Urinary bladder (tissue), 4 donors: ENCODE results near the gene KLHL4. TPM values are rescaled to one million over a fixed set of nuclear protein-coding genes. Genes with fewer than 3 reads are reported as not detected.
A peak's percentile ranks its signal among the peaks of the same experiment; 100 is the strongest.
"Not testable (repeated sequence)": the region's sequence is repeated elsewhere in the genome, so short reads cannot be mapped to it uniquely, and the experiment has no call there.

Experiments
- DNase-seq: peaks from one replicate; pipeline ENCODE4 v3.0.0-alpha.2; 2015; ENCODE audit errors: extremely low spot score
- H3K27ac ChIP-seq: one replicate; pipeline ENCODE4 v1.5.1; 2013; ENCODE audit warnings: low read depth, mild to moderate bottlenecking, moderate library complexity
- H3K36me3 ChIP-seq: one replicate; pipeline ENCODE4 v1.6.1; 2013; ENCODE audit warnings: mild to moderate bottlenecking, moderate library complexity; ENCODE audit not compliant: insufficient read depth
- H3K4me1 ChIP-seq: one replicate; pipeline ENCODE4 v1.6.1; 2013; ENCODE audit warnings: mild to moderate bottlenecking, moderate library complexity; ENCODE audit not compliant: insufficient read depth
- H3K4me3 ChIP-seq: one replicate; pipeline ENCODE4 v1.5.1; 2013; ENCODE audit warnings: low read depth, low read length
- WGBS: extraction: QIAGEN DNeasy Blood & Tissue Kit; methylation state at CpG from one replicate; pipeline ENCODE4 v1.1.7; 2013; 5-methylcytosine and 5-hydroxymethylcytosine counted together
- polyA plus RNA-seq: library from polyadenylated mRNA; stranded (reverse); fragments of 200-250 nt; gene quantifications from one replicate; pipeline ENCODE4 v1.2.3, GENCODE V29; 2013
- total RNA-seq: library from RNA; depleted of rRNA; stranded (reverse); fragments of >200 nt; gene quantifications from one replicate; pipeline ENCODE4 v1.2.3, GENCODE V29; 2014
- donor health status: healthy with polysubstance abuse.
- donor health status: healthy.

Gene KLHL4
- total and polyA plus RNA-seq, 2 donors = 1.1 to 23.8 TPM

- 100% methylated on average over 2 of the region's 2 CpGs for WGBS
- DNase-seq = no peak
- H3K4me1 ChIP-seq = no peaks in the 10 kb centered on the region
- no peak overlapping the region for H3K4me3 ChIP-seq
- H3K27ac ChIP-seq = no peak overlapping the region
- H3K36me3 ChIP-seq = no peaks in the 10 kb centered on the region
Observed at GRCh38 chrX:87580862-87581261, 63.3 kb downstream of the KLHL4 start.

GRCh38 chrX:87582453-87582852, 64.9 kb downstream of the KLHL4 start:
- no peaks in the 10 kb centered on the region for H3K36me3 ChIP-seq
- H3K27ac ChIP-seq = no peak overlapping the region
- no peak overlapping the region for H3K4me3 ChIP-seq
- WGBS = 96% methylated on average over 6 of the region's 6 CpGs
- no peak for DNase-seq
- no peaks in the 10 kb centered on the region for H3K4me1 ChIP-seq

- no peaks in the 10 kb centered on the region for H3K36me3 ChIP-seq
- DNase-seq = no peak
- 90% methylated on average over 1 of the region's 1 CpG for WGBS
- no peak overlapping the region for H3K27ac ChIP-seq
- no peaks in the 10 kb centered on the region for H3K4me1 ChIP-seq
- no peak overlapping the region for H3K4me3 ChIP-seq
Observed at GRCh38 chrX:87583679-87584078, 66.1 kb downstream of the KLHL4 start.

GRCh38 chrX:87616371-87616770, 98.8 kb downstream of the KLHL4 start:
- 18% methylated on average over 2 of the region's 2 CpGs for WGBS
- Histone ChIP-seq H3K36me3 (no peaks in the 10 kb centered on the region), H3K4me3 (no peak overlapping the region), H3K4me1 (no peaks in the 10 kb centered on the region), H3K27ac (no peak overlapping the region)
- no peak for DNase-seq

GRCh38 chrX:87621697-87622096, 104.1 kb downstream of the KLHL4 start:
- WGBS = 25% methylated on average over 2 of the region's 2 CpGs
- no peak for DNase-seq
- Histone ChIP-seq H3K4me3 (no peak overlapping the region), H3K27ac (no peak overlapping the region), H3K36me3 (no peaks in the 10 kb centered on the region), H3K4me1 (no peaks in the 10 kb centered on the region)

- H3K4me1 ChIP-seq = no peaks in the 10 kb centered on the region
- no peak overlapping the region for H3K4me3 ChIP-seq
- no peak for DNase-seq
- 56% methylated on average over 3 of the region's 3 CpGs for WGBS
- H3K27ac ChIP-seq = no peak overlapping the region
- H3K36me3 ChIP-seq = no peaks in the 10 kb centered on the region
Observed at GRCh38 chrX:87626996-87627395, 109.4 kb downstream of the KLHL4 start.

- no peak overlapping the region for H3K27ac ChIP-seq
- H3K36me3 ChIP-seq = no peaks in the 10 kb centered on the region
- DNase-seq = no peak
- no peaks in the 10 kb centered on the region for H3K4me1 ChIP-seq
- H3K4me3 ChIP-seq = no peak overlapping the region
- WGBS = 62% methylated on average over 3 of the region's 3 CpGs
Observed at GRCh38 chrX:87634361-87634760, 116.8 kb downstream of the KLHL4 start.

- no peaks in the 10 kb centered on the region for H3K36me3 ChIP-seq
- no peak for DNase-seq
- 85% methylated on average over 3 of the region's 3 CpGs for WGBS
- H3K27ac ChIP-seq = no peak overlapping the region
- H3K4me3 ChIP-seq = no peak overlapping the region
- H3K4me1 ChIP-seq = no peaks in the 10 kb centered on the region
Observed at GRCh38 chrX:87636533-87636932, 118.9 kb downstream of the KLHL4 start.

GRCh38 chrX:87641439-87641838, 123.8 kb downstream of the KLHL4 start:
- WGBS = 89% methylated on average over 4 of the region's 4 CpGs
- not testable (repeated sequence) for DNase-seq, H3K4me1 ChIP-seq, H3K4me3 ChIP-seq, H3K36me3 ChIP-seq, H3K27ac ChIP-seq

- no peak overlapping the region for H3K27ac ChIP-seq
Observed at GRCh38 chrX:87661761-87662160, 144.2 kb downstream of the KLHL4 start.

GRCh38 chrX:87663421-87663820, 145.8 kb downstream of the KLHL4 start:
- no peak for DNase-seq
- Histone ChIP-seq H3K4me1 (no peaks in the 10 kb centered on the region), H3K27ac (no peak overlapping the region), H3K36me3 (no peaks in the 10 kb centered on the region), H3K4me3 (no peak overlapping the region)

More at GRCh38 chrX:87661761-87662160, 144.2 kb downstream of the KLHL4 start:
- no peak for DNase-seq
- Histone ChIP-seq H3K4me1 (no peaks in the 10 kb centered on the region), H3K36me3 (no peaks in the 10 kb centered on the region), H3K4me3 (no peak overlapping the region)
- WGBS = 80% methylated on average over 6 of the region's 6 CpGs

- no peak overlapping the region for H3K4me3 ChIP-seq
- H3K4me1 ChIP-seq = no peaks in the 10 kb centered on the region
- 13% methylated on average over 2 of the region's 2 CpGs for WGBS
- peak; percentile 0 for DNase-seq
- no peaks in the 10 kb centered on the region for H3K36me3 ChIP-seq
- H3K27ac ChIP-seq = no peak overlapping the region
Observed at GRCh38 chrX:87664381-87664780, 146.8 kb downstream of the KLHL4 start.

GRCh38 chrX:87679849-87680248, 162.2 kb downstream of the KLHL4 start:
- no peak overlapping the region for H3K4me3 ChIP-seq
- H3K27ac ChIP-seq = no peak overlapping the region
- WGBS = 87% methylated on average over 1 of the region's 1 CpG
- H3K36me3 ChIP-seq = no peaks in the 10 kb centered on the region
- H3K4me1 ChIP-seq = no peaks in the 10 kb centered on the region
- no peak for DNase-seq

- no peak for DNase-seq
- Histone ChIP-seq H3K27ac (no peak overlapping the region), H3K36me3 (no peaks in the 10 kb centered on the region), H3K4me1 (no peaks in the 10 kb centered on the region), H3K4me3 (no peak overlapping the region)
- 91% methylated on average over 1 of the region's 1 CpG for WGBS
Observed at GRCh38 chrX:87687703-87688102, 170.1 kb downstream of the KLHL4 start.

GRCh38 chrX:87688113-87688748, 170.6 kb downstream of the KLHL4 start:
- H3K4me3 ChIP-seq, H3K4me1 ChIP-seq, DNase-seq, H3K27ac ChIP-seq, H3K36me3 ChIP-seq: not testable (repeated sequence)
- WGBS = 62% methylated on average over 5 of the region's 5 CpGs
